Cerebellar cortex (tissue), 1 donor: ENCODE data around the gene PCDHGA3.
"Not testable (repeated sequence)": the region's sequence is repeated elsewhere in the genome, so short reads cannot be mapped to it uniquely, and the experiment has no call there.

ENCODE experiments used
- DNase-seq: peaks from one replicate; pipeline ENCODE4 v3.0.0-alpha.2; 2015; ENCODE audit warnings: low spot score

PCDHGA3 gene

DNA sequence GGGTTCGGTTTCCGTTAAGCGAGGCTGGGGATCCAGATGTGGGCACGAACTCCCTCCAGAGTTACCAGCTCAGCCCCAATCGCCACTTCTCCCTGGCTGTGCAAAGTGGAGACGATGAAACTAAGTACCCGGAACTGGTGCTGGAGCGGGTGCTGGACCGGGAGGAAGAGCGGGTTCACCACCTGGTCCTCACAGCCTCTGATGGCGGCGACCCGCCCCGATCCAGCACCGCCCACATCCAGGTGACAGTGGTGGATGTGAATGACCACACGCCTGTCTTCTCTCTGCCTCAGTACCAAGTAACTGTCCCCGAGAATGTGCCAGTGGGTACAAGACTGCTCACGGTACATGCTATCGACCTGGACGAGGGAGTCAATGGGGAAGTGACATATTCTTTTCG, 39.7 kb downstream of the PCDHGA3 start:
- DNase-seq, result no peak

DNA sequence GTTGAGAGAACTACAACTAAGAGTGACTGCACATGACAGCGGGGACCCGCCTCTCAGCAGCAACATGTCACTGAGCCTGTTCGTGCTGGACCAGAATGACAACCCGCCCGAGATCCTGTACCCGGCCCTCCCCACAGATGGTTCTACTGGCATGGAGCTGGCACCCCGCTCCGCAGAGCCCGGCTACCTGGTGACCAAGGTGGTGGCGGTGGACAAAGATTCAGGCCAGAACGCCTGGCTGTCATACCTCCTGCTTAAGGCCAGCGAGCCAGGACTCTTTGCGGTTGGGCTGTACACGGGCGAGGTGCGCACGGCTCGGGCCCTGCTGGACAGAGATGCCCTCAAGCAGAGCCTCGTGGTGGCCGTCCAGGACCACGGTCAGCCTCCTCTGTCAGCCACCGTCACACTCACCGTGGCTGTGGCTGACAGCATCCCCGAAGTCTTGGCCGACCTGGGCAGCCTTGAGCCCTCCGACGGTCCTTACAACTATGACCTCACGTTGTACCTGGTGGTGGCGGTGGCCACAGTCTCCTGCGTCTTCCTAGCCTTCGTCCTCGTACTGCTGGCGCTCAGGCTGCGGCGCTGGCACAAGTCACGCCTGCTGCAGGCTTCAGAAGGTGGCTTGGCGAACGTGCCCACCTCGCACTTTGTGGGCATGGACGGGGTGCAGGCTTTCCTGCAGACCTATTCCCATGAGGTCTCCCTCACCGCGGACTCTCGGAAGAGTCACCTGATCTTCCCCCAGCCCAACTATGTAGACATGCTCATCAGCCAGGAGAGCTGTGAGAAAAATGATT, 41.0 kb downstream of the PCDHGA3 start:
- DNase-seq, result no peak

DNA sequence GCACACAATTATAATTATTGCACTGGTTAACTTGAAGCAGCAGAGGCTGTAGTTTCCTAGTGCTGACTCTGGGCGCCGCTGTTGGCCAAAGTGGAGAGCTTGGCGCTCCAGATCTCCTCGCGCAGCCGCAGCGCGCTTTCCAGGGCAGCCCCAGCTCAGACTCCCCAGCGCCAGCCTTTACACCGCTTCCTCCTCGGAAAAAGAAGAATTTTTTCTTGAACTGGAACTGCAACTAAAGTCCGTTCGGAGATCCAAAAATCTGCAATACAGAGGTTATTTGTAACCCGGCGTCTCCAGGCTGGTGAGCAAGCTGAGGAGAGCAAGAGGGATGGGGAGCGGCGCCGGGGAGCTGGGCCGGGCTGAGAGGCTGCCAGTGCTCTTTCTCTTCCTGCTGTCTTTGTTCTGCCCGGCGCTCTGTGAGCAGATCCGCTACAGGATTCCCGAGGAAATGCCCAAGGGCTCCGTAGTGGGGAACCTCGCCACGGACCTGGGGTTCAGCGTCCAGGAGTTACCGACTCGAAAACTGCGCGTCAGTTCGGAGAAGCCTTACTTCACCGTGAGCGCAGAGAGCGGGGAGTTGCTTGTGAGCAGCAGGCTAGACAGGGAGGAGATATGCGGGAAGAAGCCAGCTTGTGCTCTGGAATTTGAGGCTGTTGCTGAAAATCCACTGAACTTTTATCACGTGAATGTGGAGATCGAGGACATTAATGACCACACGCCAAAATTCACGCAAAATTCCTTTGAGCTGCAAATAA, 44.1 kb downstream of the PCDHGA3 start, which contains the start of gene PCDHGB4:
Gene PCDHGB4 (plus strand): TSS at position 142 of the 755 bp plus-strand sequence. CDS start 187 bp downstream, at position 329.
- DNase-seq, result not testable (repeated sequence)

DNA sequence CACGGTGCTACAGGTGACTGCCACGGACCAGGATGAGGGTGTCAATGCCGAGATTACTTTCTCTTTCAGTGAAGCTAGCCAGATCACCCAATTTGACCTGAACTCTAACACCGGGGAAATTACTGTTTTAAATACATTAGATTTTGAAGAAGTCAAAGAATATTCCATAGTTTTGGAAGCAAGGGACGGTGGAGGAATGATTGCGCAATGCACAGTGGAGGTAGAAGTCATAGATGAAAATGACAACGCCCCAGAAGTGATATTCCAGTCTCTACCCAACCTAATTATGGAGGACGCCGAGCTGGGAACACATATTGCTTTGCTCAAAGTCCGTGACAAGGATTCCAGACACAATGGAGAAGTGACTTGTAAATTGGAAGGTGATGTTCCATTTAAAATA, 45.0 kb downstream of the PCDHGA3 start:
- DNase-seq, result no peak

DNA sequence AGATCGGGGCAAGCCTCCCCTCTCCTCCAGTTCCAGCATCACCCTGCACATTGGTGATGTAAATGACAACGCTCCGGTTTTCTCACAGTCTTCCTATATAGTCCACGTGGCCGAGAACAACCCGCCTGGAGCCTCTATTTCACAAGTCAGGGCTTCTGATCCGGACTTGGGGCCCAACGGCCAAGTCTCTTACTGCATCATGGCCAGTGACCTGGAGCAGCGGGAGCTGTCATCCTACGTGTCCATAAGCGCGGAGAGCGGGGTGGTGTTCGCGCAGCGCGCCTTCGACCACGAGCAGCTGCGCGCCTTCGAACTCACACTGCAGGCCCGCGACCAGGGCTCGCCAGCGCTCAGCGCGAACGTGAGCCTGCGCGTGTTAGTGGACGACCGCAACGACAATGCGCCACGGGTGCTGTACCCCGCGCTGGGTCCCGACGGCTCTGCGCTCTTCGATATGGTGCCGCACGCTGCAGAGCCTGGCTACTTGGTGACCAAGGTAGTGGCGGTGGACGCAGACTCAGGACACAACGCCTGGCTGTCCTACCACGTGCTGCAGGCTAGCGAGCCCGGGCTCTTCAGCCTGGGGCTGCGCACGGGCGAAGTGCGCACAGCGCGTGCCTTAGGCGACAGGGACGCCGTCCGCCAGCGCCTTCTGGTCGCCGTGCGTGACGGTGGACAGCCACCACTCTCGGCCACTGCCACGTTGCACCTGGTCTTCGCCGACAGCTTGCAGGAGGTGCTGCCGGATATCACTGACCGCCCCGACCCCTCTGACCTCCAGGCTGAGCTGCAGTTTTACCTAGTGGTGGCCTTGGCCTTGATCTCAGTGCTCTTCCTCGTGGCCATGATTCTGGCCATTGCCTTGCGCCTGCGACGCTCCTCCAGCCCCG, 45.8 kb downstream of the PCDHGA3 start:
- DNase-seq, result no peak

DNA sequence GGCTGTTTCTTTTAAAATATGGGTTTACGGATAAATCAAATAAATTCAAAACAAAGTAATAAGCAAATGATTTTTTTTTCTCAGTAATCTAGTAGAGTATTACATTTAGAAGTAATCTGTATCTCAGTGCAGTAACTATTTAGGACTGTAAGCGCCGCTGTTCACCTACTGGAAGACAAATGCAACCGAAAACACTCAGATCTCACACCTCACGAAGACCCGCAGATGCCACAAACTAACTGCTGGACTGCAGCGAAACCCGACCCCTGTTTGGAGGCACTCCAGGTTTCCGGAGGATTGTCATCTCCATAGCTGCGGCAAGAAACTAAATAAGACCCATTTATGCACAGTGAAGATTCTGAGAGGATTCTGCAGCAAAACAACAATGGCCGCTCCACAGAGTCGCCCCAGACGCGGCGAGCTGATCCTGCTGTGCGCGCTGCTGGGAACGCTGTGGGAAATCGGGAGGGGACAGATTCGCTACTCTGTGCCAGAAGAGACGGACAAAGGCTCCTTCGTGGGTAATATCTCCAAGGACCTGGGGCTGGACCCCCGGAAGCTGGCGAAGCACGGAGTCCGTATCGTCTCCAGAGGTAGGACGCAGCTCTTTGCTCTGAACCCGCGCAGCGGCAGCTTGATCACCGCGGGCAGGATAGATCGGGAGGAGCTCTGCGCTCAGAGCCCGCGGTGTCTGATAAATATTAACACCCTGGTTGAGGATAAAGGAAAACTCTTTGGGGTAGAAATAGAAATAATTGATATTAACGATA, 49.0 kb downstream of the PCDHGA3 start, which contains the start of gene PCDHGA8:
Gene PCDHGA8 (plus strand): TSS at position 205 of the 770 bp plus-strand sequence. CDS start 181 bp downstream, at position 386.
- DNase-seq, result no peak

DNA sequence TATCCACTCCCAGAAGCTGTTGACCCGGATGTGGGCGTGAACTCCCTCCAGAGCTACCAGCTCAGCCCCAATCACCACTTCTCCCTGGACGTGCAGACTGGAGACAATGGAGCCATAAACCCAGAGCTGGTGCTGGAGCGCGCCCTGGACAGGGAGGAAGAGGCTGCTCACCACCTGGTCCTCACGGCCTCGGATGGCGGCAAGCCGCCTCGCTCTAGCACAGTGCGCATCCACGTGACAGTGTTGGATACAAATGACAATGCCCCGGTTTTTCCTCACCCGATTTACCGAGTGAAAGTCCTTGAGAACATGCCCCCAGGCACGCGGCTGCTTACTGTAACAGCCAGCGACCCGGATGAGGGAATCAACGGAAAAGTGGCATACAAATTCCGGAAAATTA, 49.6 kb downstream of the PCDHGA3 start:
- no peak for DNase-seq

DNA sequence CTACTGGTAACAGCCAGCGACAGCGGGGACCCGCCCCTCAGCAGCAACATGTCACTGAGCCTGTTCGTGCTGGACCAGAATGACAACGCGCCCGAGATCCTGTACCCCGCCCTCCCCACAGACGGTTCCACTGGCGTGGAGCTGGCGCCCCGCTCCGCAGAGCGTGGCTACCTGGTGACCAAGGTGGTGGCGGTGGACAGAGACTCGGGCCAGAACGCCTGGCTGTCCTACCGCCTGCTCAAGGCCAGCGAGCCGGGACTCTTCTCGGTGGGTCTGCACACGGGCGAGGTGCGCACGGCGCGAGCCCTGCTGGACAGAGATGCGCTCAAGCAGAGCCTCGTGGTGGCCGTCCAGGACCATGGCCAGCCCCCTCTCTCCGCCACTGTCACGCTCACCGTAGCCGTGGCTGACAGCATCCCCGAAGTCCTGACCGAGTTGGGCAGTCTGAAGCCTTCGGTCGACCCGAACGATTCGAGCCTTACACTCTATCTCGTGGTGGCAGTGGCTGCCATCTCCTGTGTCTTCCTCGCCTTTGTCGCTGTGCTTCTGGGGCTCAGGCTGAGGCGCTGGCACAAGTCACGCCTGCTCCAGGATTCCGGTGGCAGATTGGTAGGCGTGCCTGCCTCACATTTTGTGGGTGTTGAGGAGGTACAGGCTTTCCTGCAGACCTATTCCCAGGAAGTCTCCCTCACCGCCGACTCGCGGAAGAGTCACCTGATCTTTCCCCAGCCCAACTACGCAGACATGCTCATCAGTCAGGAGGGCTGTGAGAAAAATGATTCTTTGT, 51.0 kb downstream of the PCDHGA3 start:
- DNase-seq, result not testable (repeated sequence)
